Prostate gland (tissue), 2 donors: ENCODE measurements around the gene CUX1. TPM values are rescaled to one million over a fixed set of nuclear protein-coding genes. Genes with fewer than 3 reads are reported as not detected.

Experiments
- DNase-seq: peaks from one replicate; pipeline ENCODE4 v3.0.0-alpha.2; 2019; ENCODE audit warnings: low spot score
- H3K27ac ChIP-seq, 2 donors: fragments of 200-600 bp; sonication (generic); 2 replicates each; pipeline ENCODE4 v1.5.1; 2017 to 2019
- H3K27me3 ChIP-seq: fragments of 200-600 bp; sonication (generic); replicated peaks from 2 replicates; pipeline ENCODE4 v1.5.1; 2019; ENCODE audit not compliant: insufficient read depth
- H3K36me3 ChIP-seq, 2 donors: fragments of 200-600 bp; sonication (generic); 1 replicate in 1 of 2; 2 replicates in 1 of 2; pipeline versions ENCODE4 v1.5.1 to v1.8.1; 2017 to 2019
- H3K4me1 ChIP-seq: fragments of 200-600 bp; sonication (generic); replicated peaks from 2 replicates; pipeline ENCODE4 v1.5.1; 2019
- H3K4me3 ChIP-seq, 2 donors: fragments of 200-600 bp; sonication (generic); 2 replicates each; pipeline ENCODE4 v1.5.1; 2017 to 2019
- H3K9me3 ChIP-seq: fragments of 200-600 bp; sonication (generic); 2 replicates; pipeline ENCODE4 v1.5.1; 2017
- POLR2A ChIP-seq: fragments of 450-650 bp; IDR thresholded peaks from one replicate; pipeline ENCODE4 v1.6.1; 2016; ENCODE audit warnings: antibody characterized with exemption, mild to moderate bottlenecking
- POLR2AphosphoS5 ChIP-seq: sonication (generic); formaldehyde crosslinking; IDR thresholded peaks from one replicate; pipeline ENCODE4 v1.6.1; 2017; ENCODE audit warnings: antibody characterized with exemption
- WGBS: methylation state at CpG from one replicate; pipeline ENCODE4 v1.1.5; 2018; 5-methylcytosine and 5-hydroxymethylcytosine counted together
- intact Hi-C: fragments of 100-400 bp; cut with DNase I; formaldehyde crosslinking; loops from one replicate; pipeline ENCODE4 v1.14.2; 2022
- total RNA-seq, 2 donors: library from RNA; depleted of rRNA; stranded (reverse); fragments of >200 nt; gene quantifications; one replicate each; pipeline ENCODE4 v1.1.0, GENCODE V29; 2016
- TF ChIP-seq, protein P1 (sequence below), 4 experiments: fragments of 200-600 bp in 2 of 4; fragments of 450-650 bp in 2 of 4; sonication (generic) in 2 of 4; IDR thresholded peaks; 1 replicate in 3 of 4; 2 replicates in 1 of 4; pipeline ENCODE4 v1.5.1; 2016 to 2019; ENCODE audit warnings: antibody characterized with exemption in 4 of 4, mild to moderate bottlenecking in 2 of 4, moderate library complexity in 2 of 4

CUX1 gene
- total RNA-seq, 2 donors from 2014 or later = 96.3 to 99.2 TPM

DNA sequence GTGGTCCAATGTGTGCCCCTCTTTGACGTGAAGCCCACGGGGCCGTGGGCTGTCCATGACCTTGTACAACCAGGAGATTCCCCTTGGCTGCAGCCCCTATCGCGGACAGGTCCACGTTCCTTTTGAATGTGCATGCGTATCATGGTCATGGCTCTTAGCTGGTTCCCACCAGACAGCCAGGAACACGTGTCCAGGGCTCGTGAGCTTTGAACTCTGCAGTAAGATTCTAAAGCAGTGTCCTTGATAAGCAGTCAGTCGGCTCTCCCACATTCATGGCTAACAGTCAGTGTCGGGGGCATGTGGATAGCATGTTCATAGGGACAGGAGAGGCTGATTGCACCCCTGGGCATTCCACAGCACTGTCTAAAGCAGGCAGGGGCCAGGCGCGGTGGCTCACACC lies 393.4 kb downstream of the CUX1 start:
- no peak overlapping the region for H3K4me3 ChIP-seq
- no peaks in the 10 kb centered on the region for H3K4me1 ChIP-seq
- WGBS = 87% methylated on average over 9 of the region's 13 CpGs
- TF ChIP-seq POLR2A = no peak
- no peak for TF ChIP-seq POLR2AphosphoS5
- TF ChIP-seq, protein P1, sequence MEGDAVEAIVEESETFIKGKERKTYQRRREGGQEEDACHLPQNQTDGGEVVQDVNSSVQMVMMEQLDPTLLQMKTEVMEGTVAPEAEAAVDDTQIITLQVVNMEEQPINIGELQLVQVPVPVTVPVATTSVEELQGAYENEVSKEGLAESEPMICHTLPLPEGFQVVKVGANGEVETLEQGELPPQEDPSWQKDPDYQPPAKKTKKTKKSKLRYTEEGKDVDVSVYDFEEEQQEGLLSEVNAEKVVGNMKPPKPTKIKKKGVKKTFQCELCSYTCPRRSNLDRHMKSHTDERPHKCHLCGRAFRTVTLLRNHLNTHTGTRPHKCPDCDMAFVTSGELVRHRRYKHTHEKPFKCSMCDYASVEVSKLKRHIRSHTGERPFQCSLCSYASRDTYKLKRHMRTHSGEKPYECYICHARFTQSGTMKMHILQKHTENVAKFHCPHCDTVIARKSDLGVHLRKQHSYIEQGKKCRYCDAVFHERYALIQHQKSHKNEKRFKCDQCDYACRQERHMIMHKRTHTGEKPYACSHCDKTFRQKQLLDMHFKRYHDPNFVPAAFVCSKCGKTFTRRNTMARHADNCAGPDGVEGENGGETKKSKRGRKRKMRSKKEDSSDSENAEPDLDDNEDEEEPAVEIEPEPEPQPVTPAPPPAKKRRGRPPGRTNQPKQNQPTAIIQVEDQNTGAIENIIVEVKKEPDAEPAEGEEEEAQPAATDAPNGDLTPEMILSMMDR (IDR thresholded peaks at IDR 0.05) = no peak
- no peaks in the 10 kb centered on the region for H3K27me3 ChIP-seq
- no peaks in the 10 kb centered on the region for H3K36me3 ChIP-seq
- intact Hi-C loops = no loop called here
- no peak for DNase-seq
- no peaks in the 10 kb centered on the region for H3K9me3 ChIP-seq
- H3K27ac ChIP-seq = no peak overlapping the region

DNA sequence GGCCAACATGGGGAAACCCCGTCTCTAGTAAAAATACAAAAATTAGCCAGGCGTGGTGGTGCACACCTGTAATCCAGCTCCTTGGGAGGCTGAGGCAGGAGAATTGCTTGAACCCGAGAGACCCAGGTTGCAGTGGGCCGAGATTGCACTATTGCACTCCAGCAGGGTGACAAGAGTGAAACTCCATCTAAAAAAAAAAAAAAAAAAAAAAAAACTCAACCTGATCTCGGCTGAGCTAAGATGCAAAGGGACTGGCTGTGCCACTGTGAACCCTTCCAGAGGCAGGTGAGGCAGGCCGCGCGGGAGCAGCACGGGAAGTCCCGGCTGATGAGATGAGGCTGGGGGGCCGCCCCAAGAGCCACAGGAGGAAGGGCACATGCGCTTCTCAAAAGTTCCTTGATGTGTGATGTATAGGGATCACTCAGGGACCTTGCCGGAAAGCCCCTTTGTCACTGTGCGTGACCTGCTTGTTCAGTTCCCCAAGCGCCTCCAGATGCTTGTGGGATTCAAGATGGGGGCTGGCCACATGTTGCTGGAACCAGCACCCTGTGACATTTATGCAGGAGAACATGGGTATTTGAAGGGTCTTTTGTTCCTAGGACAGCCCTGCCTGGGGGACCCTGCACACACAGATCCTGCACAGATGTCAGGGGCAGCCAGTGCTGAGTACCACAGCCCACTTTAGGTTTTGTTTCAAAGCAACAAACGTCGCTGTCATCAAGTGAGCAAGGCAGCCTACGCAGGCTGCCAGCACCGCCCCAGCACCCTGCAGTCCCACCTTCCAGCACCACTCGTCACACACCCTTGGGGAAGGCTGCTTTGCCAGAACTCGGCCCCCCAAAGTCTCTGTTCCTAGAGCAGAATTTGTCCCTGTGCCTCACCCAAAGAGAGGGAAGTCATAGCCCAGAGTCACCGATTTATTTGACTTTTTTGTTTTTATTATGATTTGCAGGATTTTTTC lies 394.4 kb downstream of the CUX1 start:
- WGBS = 90% methylated on average over 22 of the region's 22 CpGs
- TF ChIP-seq POLR2A (no peak), POLR2AphosphoS5 (no peak)
- TF ChIP-seq, protein P1 (IDR thresholded peaks at IDR 0.05) = no peak
- no peak for DNase-seq

DNA sequence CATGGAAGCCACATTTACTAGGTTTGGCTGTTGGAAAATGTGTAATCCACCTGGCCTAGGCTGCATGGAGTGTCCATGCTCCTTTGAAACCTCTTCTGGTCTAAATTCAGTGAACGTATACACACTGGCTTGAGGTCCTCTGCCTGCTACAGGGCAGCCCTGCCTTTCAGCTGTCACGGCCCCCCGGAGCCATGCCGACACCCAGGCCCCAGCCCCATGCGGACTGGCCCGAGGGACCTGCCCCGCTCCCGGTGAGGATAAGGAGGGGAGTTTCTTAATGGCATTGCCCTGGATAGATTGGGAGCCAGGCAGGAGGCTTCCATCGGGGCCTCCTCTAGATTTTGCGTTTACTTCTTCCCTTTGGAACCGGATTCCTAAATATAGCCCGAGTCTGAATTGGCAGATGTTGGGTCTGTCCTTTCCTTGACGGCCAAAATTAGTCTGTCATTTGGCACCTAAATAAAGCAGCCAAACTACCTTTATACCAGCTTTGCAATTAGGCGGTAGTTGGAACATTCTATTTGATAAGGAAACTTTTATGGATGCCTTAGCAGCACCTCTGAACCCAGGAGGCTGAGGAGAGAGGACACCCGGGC lies 397.1 kb downstream of the CUX1 start:
- DNase-seq = no peak
- intact Hi-C loops = no loop called here
- TF ChIP-seq, protein P1 (IDR thresholded peaks at IDR 0.05) = no peak
- TF ChIP-seq POLR2A (no peak), POLR2AphosphoS5 (no peak)
- H3K27ac ChIP-seq = no peak overlapping the region
- no peaks in the 10 kb centered on the region for H3K36me3 ChIP-seq
- no peaks in the 10 kb centered on the region for H3K4me1 ChIP-seq
- no peaks in the 10 kb centered on the region for H3K9me3 ChIP-seq
- WGBS = 81% methylated on average over 15 of the region's 15 CpGs
- H3K27me3 ChIP-seq = no peaks in the 10 kb centered on the region
- no peak overlapping the region for H3K4me3 ChIP-seq

More for the DNA sequence above, 394.4 kb downstream of the CUX1 start:
- no peak overlapping the region for H3K27ac ChIP-seq
- H3K4me1 ChIP-seq = no peaks in the 10 kb centered on the region
- no peaks in the 10 kb centered on the region for H3K9me3 ChIP-seq
- no peak overlapping the region for H3K4me3 ChIP-seq
- no peaks in the 10 kb centered on the region for H3K36me3 ChIP-seq
- intact Hi-C loops = no loop called here
- H3K27me3 ChIP-seq = no peaks in the 10 kb centered on the region

DNA sequence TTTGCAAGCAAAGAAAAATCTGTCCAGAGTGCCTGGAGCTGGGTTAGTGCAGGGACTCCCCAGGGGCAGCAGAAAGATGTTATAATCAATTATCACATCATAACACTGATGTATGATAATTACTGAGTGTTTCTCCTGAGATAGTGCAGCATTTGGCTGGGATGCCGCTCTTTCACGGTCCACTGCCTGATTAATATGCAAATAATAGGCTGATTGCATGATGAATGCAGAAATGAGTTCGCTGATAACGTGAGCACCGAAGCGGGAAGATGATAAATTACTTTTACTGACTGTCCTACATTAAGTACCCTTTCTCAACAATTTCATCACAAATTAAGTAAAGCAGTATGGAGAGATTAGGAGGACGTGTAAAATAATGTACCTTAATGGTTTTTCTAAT lies 397.8 kb downstream of the CUX1 start:
- H3K27ac ChIP-seq = no peak overlapping the region
- DNase-seq = no peak
- H3K4me3 ChIP-seq = no peak overlapping the region
- no peaks in the 10 kb centered on the region for H3K27me3 ChIP-seq
- TF ChIP-seq POLR2AphosphoS5 (no peak), POLR2A (no peak)
- TF ChIP-seq, protein P1 (IDR thresholded peaks at IDR 0.05) = no peak
- no peaks in the 10 kb centered on the region for H3K36me3 ChIP-seq
- no peaks in the 10 kb centered on the region for H3K4me1 ChIP-seq
- 88% methylated on average over 7 of the region's 7 CpGs for WGBS
- intact Hi-C loops = no loop called here
- no peaks in the 10 kb centered on the region for H3K9me3 ChIP-seq
